SK-N-SH (cell line): ENCODE data around the gene DELE1. TPM values are rescaled to one million over a fixed set of nuclear protein-coding genes. Genes with fewer than 3 reads are reported as not detected.

Experiments used
- CTCF ChIA-PET: fragments of 300-600, 350-600 bp; formaldehyde crosslinking; extraction: SDS; loops from one replicate; lab custom pipeline; 2021; lab: Yijun Ruan, JAX
- POLR2A ChIA-PET: fragments of 350-600 bp; sonication (Branson Sonifier 250); formaldehyde crosslinking; extraction: SDS; loops from one replicate; lab custom pipeline; 2020; ENCODE audit warnings: antibody characterized with exemption, inconsistent platforms; lab: Yijun Ruan, JAX
- DNase-seq: peaks from one replicate; pipeline ENCODE4 v3.0.0; 2012
- H2AFZ ChIP-seq: fragments of 200-600 bp; sonication (generic); 2 replicates; pipeline ENCODE4 v1.8.1; 2016; ENCODE audit warnings: antibody characterized with exemption, mild to moderate bottlenecking, low read depth
- H3F3A ChIP-seq: fragments of 200-600 bp; sonication (generic); replicated peaks from 2 replicates; pipeline ENCODE3; 2016; ENCODE audit warnings: antibody characterized with exemption, mild to moderate bottlenecking; ENCODE audit not compliant: insufficient read depth
- H3K27ac ChIP-seq, 2 experiments: fragments of 200-500 bp in 1 of 2; fragments of 200-600 bp in 1 of 2; sonication (Bioruptor generic) in 1 of 2; sonication (generic), shearing (Covaris generic) in 1 of 2; 2 replicates each; pipeline versions ENCODE4 v1.5.1 to v1.6.1; 2014 to 2016; ENCODE audit warnings: low read depth in 2 of 2, inconsistent platforms in 1 of 2, low read length in 1 of 2, mild to moderate bottlenecking in 1 of 2, mixed read lengths in 1 of 2
- H3K27me3 ChIP-seq: fragments of 200-600 bp; sonication (generic), shearing (Covaris generic); 2 replicates; pipeline ENCODE4 v1.6.1; 2016; ENCODE audit warnings: mixed run types; ENCODE audit not compliant: insufficient read depth
- H3K36me3 ChIP-seq, 2 experiments: fragments of 200-500 bp in 1 of 2; fragments of 200-600 bp in 1 of 2; sonication (Bioruptor generic) in 1 of 2; sonication (generic) in 1 of 2; replicated peaks in 1 of 2; 2 replicates each; pipeline versions ENCODE3 to v1.5.1; 2014 to 2016; ENCODE audit warnings: low read length in 1 of 2, mild to moderate bottlenecking in 1 of 2; ENCODE audit not compliant: insufficient read depth in 2 of 2, control insufficient read depth in 1 of 2
- H3K4me1 ChIP-seq, 2 experiments: fragments of 200-500 bp in 1 of 2; fragments of 200-600 bp in 1 of 2; sonication (Bioruptor generic) in 1 of 2; sonication (generic), shearing (Covaris generic) in 1 of 2; 2 replicates each; pipeline versions ENCODE4 v1.5.1 to v1.6.1; 2014 to 2016; ENCODE audit warnings: low read depth in 1 of 2, low read length in 1 of 2, mixed run types in 1 of 2; ENCODE audit not compliant: insufficient read depth in 2 of 2, control insufficient read depth in 1 of 2
- H3K4me2 ChIP-seq: fragments of 200-600 bp; sonication (generic), shearing (Covaris generic); 2 replicates; pipeline ENCODE4 v1.6.1; 2017; ENCODE audit warnings: mixed run types
- H3K4me3 ChIP-seq, 2 experiments: fragments of 200-500 bp in 1 of 2; fragments of 200-600 bp in 1 of 2; sonication (Bioruptor generic) in 1 of 2; sonication (generic), shearing (Covaris generic) in 1 of 2; 2 replicates each; pipeline versions ENCODE4 v1.5.1 to v1.8.1; 2014 to 2016; ENCODE audit warnings: low read depth in 2 of 2, inconsistent platforms in 1 of 2, low read length in 1 of 2, mild to moderate bottlenecking in 1 of 2, mixed read lengths in 1 of 2, moderate library complexity in 1 of 2
- H3K79me2 ChIP-seq: fragments of 200-600 bp; sonication (generic); 2 replicates; pipeline ENCODE4 v1.8.1; 2017; ENCODE audit warnings: mild to moderate bottlenecking; ENCODE audit not compliant: insufficient read depth
- H3K9ac ChIP-seq: fragments of 200-600 bp; sonication (generic); 2 replicates; pipeline ENCODE4 v1.6.1; 2017; ENCODE audit warnings: mixed run types
- H3K9me2 ChIP-seq: fragments of 200-600 bp; sonication (generic); 2 replicates; pipeline ENCODE4 v1.6.1; 2017; ENCODE audit warnings: mixed run types
- H3K9me3 ChIP-seq: fragments of 200-600 bp; sonication (generic); 2 replicates; pipeline ENCODE4 v1.6.1; 2017; ENCODE audit warnings: mixed run types, mild to moderate bottlenecking, moderate library complexity
- H4K20me1 ChIP-seq: fragments of 200-600 bp; sonication (generic); 2 replicates; pipeline ENCODE4 v1.6.1; 2017; ENCODE audit warnings: mild to moderate bottlenecking, mixed run types; ENCODE audit not compliant: insufficient read depth
- CHD2 ChIP-seq: fragments of 150-350 bp; IDR thresholded peaks from 2 replicates; pipeline ENCODE4 v1.6.1; 2018; ENCODE audit warnings: low read length; ENCODE audit not compliant: partially characterized antibody
- ELF1 ChIP-seq: IDR thresholded peaks from 2 replicates; pipeline ENCODE4 v1.4.0; 2012
- FOSL2 ChIP-seq: IDR thresholded peaks from 2 replicates; pipeline ENCODE4 v1.4.0; 2012; ENCODE audit warnings: low read depth, mild to moderate bottlenecking, moderate library complexity, borderline replicate concordance
- FOXJ3 ChIP-seq: sonication (generic); formaldehyde crosslinking; IDR thresholded peaks from 2 replicates; pipeline ENCODE4 v1.5.1; 2020; ENCODE audit warnings: mild to moderate bottlenecking, missing genetic modification reagents
- FOXM1 ChIP-seq: IDR thresholded peaks from 2 replicates; pipeline ENCODE4 v1.4.0; 2012; ENCODE audit warnings: low read depth, mild to moderate bottlenecking
- GABPA ChIP-seq: IDR thresholded peaks from 2 replicates; pipeline ENCODE4 v1.4.0; 2012; ENCODE audit warnings: low read depth, mild to moderate bottlenecking
- GATA2 ChIP-seq: sonication (generic); formaldehyde crosslinking; IDR thresholded peaks from 2 replicates; pipeline ENCODE4 v1.5.0; 2020; ENCODE audit warnings: mild to moderate bottlenecking, missing genetic modification reagents
- MAX ChIP-seq: IDR thresholded peaks from 2 replicates; pipeline ENCODE4 v1.4.0; 2012; ENCODE audit warnings: low read depth
- MEF2A ChIP-seq: IDR thresholded peaks from 2 replicates; pipeline ENCODE4 v1.4.0; 2012; ENCODE audit warnings: low read depth, borderline replicate concordance
- MXI1 ChIP-seq: IDR thresholded peaks from 2 replicates; pipeline ENCODE4 v1.6.1; 2012; ENCODE audit warnings: mild to moderate bottlenecking, low read depth, low read length, improper control_type of control experiment
- NFIC ChIP-seq: IDR thresholded peaks from 2 replicates; pipeline ENCODE4 v1.4.0; 2012; ENCODE audit warnings: borderline replicate concordance
- POLR2AphosphoS5 ChIP-seq: IDR thresholded peaks from 2 replicates; pipeline ENCODE4 v1.6.1; 2012; ENCODE audit warnings: low read depth, low read length
- RAD21 ChIP-seq: IDR thresholded peaks from 2 replicates; pipeline ENCODE4 v1.6.1; 2012; ENCODE audit warnings: mild to moderate bottlenecking, low read length
- RCOR1 ChIP-seq: fragments of 150-350 bp; IDR thresholded peaks from 2 replicates; pipeline ENCODE4 v1.6.1; 2017; ENCODE audit warnings: antibody characterized with exemption, low read length
- REST ChIP-seq: IDR thresholded peaks from 2 replicates; pipeline ENCODE4 v1.6.1; 2012; ENCODE audit warnings: mild to moderate bottlenecking, low read depth, low read length, moderate library complexity
- TAF1 ChIP-seq: IDR thresholded peaks from 2 replicates; pipeline ENCODE4 v1.6.1; 2012; ENCODE audit warnings: low read depth, mild to moderate bottlenecking, low read length, moderate library complexity, borderline replicate concordance
- WGBS: methylation state at CpG from one replicate; pipeline ENCODE4 v1.1.6; 2017; ENCODE audit warnings: low lambda C conversion rate; 5-methylcytosine and 5-hydroxymethylcytosine counted together
- polyA plus RNA-seq, 3 experiments: library from polyadenylated mRNA; depleted of rRNA; stranded (reverse); fragments of >200 nt; gene quantifications; 2 replicates each; pipeline ENCODE4 v1.2.3, GENCODE V29; 2012
- TF ChIP-seq, protein P1 (sequence below): fragments of 200-600 bp; sonication (generic); IDR thresholded peaks from 2 replicates; pipeline ENCODE4 v1.6.1; 2017; ENCODE audit warnings: antibody characterized with exemption, mild to moderate bottlenecking, moderate library complexity
- TF ChIP-seq, protein P2 (sequence below): IDR thresholded peaks from 2 replicates; pipeline ENCODE4; 2012

Gene DELE1
- polyA plus RNA-seq, 1 of the 3 experiments (the other 2 are of a cell fraction) = 60.3 TPM

DNA sequence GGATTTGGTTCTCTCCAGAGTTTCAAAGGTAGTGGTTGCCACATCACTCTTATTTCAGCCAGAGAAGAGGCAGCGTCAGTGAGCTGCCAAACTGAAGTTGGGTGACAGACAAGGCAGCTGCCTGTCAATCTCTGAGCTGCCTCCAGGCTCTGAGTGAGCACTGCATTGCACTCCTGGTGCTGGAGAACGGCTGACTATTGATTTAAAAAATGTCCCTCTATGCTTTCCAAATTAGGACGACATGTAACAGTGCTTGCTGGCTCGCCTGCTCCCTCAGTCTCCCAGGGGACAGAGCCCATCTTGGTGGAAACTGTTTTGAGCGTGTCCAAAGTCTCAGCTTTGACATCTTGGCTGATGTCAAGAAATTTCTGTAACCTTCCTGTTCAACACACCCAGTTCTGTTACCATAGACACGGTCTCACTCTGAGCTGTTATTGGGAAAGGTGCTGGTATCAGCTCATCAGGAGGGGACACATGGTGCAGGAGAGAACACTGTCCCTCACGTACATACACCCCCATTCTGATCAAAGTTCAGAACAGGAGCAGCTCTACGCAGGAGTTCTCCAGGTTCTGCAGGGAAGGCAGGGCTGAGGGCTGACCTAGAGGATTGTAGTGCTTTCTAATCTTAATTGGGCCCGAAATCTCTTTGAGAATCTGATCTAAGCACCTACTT, 18.6 kb downstream of the DELE1 start (continued):
- TF ChIP-seq, protein P1, sequence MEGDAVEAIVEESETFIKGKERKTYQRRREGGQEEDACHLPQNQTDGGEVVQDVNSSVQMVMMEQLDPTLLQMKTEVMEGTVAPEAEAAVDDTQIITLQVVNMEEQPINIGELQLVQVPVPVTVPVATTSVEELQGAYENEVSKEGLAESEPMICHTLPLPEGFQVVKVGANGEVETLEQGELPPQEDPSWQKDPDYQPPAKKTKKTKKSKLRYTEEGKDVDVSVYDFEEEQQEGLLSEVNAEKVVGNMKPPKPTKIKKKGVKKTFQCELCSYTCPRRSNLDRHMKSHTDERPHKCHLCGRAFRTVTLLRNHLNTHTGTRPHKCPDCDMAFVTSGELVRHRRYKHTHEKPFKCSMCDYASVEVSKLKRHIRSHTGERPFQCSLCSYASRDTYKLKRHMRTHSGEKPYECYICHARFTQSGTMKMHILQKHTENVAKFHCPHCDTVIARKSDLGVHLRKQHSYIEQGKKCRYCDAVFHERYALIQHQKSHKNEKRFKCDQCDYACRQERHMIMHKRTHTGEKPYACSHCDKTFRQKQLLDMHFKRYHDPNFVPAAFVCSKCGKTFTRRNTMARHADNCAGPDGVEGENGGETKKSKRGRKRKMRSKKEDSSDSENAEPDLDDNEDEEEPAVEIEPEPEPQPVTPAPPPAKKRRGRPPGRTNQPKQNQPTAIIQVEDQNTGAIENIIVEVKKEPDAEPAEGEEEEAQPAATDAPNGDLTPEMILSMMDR = no peak
- TF ChIP-seq MAX (no peak), RCOR1 (no peak), RAD21 (no peak), GABPA (no peak), MEF2A (no peak), TAF1 (no peak), REST (no peak), FOXM1 (no peak)
- TF ChIP-seq, all 33 proteins: peak for 0

- CTCF ChIA-PET = interaction anchor here (0.6 to 20.3 kb wide), 11 partner anchors 15 to 377 kb away, joined by 3 to 256 read pairs (median 4); partner anchors contain the start of genes DELE1, PCDH12 and RNF14
- Histone ChIP-seq H3K9me2 (no peaks in the 10 kb centered on the region), H3F3A (no peaks in the 10 kb centered on the region), H3K79me2 (no peaks in the 10 kb centered on the region), H3K4me3 (no peak overlapping the region), H3K36me3 (peaks cover 0 to 11% of the 10 kb centered on the region in 2 experiments), H3K9ac (no peak overlapping the region)
- WGBS = 95% methylated on average over 9 of the region's 9 CpGs
- POLR2A ChIA-PET = interaction anchor here (1.5 kb wide), 1 partner anchor 20 kb away, joined by 6 read pairs; the partner anchor contains the start of gene DELE1
- TF ChIP-seq MXI1 (no peak), GATA2 (CRISPR knock-in tag) (no peak), GABPA (no peak), FOXJ3 (no peak), FOSL2 (no peak), CHD2 (no peak), NFIC (no peak), ELF1 (no peak), POLR2AphosphoS5 (no peak)
- TF ChIP-seq, protein P2, sequence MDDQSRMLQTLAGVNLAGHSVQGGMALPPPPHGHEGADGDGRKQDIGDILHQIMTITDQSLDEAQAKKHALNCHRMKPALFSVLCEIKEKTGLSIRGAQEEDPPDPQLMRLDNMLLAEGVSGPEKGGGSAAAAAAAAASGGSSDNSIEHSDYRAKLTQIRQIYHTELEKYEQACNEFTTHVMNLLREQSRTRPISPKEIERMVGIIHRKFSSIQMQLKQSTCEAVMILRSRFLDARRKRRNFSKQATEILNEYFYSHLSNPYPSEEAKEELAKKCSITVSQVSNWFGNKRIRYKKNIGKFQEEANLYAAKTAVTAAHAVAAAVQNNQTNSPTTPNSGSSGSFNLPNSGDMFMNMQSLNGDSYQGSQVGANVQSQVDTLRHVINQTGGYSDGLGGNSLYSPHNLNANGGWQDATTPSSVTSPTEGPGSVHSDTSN = no peak
- TF ChIP-seq, all 33 proteins: peak for 0
- Histone ChIP-seq H3K4me2 (no peak overlapping the region), H3K27ac (no peak overlapping the region), H2AFZ (no peak overlapping the region), H3K27me3 (no peaks in the 10 kb centered on the region), H3K9me3 (no peaks in the 10 kb centered on the region), H4K20me1 (no peaks in the 10 kb centered on the region), H3K4me1 (peaks cover 0 to 15% of the 10 kb centered on the region in 2 experiments; a peak in 1 of 4 replicates)
- DNase-seq = no peak
Measured at GRCh38 chr5:141944076-141944475, 20.4 kb downstream of the DELE1 start.
